CD14-positive monocyte (primary cell): ENCODE measurements around the gene EPHA1. TPM values are rescaled to one million over a fixed set of nuclear protein-coding genes. Genes with fewer than 3 reads are reported as not detected.

ENCODE experiments used
- DNase-seq, 3 donors: peaks; one replicate each; pipeline ENCODE4 v3.0.0-alpha.2; 2011 to 2022
- H2AFZ ChIP-seq: 2 replicates; pipeline ENCODE4 v1.6.0; 2012; ENCODE audit warnings: mild to moderate bottlenecking, low read depth, low read length, inconsistent platforms; ENCODE audit not compliant: insufficient read depth, poor library complexity, severe bottlenecking
- H3K27ac ChIP-seq, 2 donors: 1 replicate in 1 of 2; 2 replicates in 1 of 2; pipeline ENCODE4 v1.5.1; 2012 to 2013; ENCODE audit warnings: low read length in 2 of 2, control low read depth in 1 of 2, inconsistent platforms in 1 of 2, low read depth in 1 of 2, mild to moderate bottlenecking in 1 of 2
- H3K27me3 ChIP-seq, 2 donors: one replicate each; pipeline versions ENCODE4 v1.6.0 to v1.6.1; 2011 to 2013; ENCODE audit warnings: low read length in 2 of 2; ENCODE audit not compliant: control insufficient read depth in 2 of 2, insufficient read depth in 2 of 2
- H3K36me3 ChIP-seq, 2 donors: replicated peaks in 1 of 2; 1 replicate in 1 of 2; 2 replicates in 1 of 2; pipeline versions ENCODE4 v1.5.1 to v1.6.1; 2012 to 2013; ENCODE audit warnings: low read length in 2 of 2, control low read depth in 1 of 2, inconsistent platforms in 1 of 2, mild to moderate bottlenecking in 1 of 2; ENCODE audit not compliant: insufficient read depth in 2 of 2, control insufficient read depth in 1 of 2
- H3K4me1 ChIP-seq, 2 donors: 1 replicate in 1 of 2; 2 replicates in 1 of 2; pipeline versions ENCODE4 v1.5.1 to v1.6.1; 2012 to 2013; ENCODE audit warnings: low read length in 2 of 2, control low read depth in 1 of 2, inconsistent platforms in 1 of 2, mild to moderate bottlenecking in 1 of 2, moderate library complexity in 1 of 2; ENCODE audit not compliant: insufficient read depth in 2 of 2, control insufficient read depth in 1 of 2
- H3K4me2 ChIP-seq: replicated peaks from 2 replicates; pipeline ENCODE3; 2012; ENCODE audit warnings: low read length, moderate library complexity, mild to moderate bottlenecking; ENCODE audit not compliant: poor library complexity, severe bottlenecking; ENCODE audit errors: extremely low read depth
- H3K4me3 ChIP-seq, 3 experiments: fragments of 200-600 bp in 1 of 3; sonication (generic) in 1 of 3; replicated peaks in 1 of 3; 1 replicate in 2 of 3; 2 replicates in 1 of 3; pipeline ENCODE4 v1.5.1; 2011 to 2013; ENCODE audit warnings: low read length in 3 of 3, mild to moderate bottlenecking in 3 of 3, control low read depth in 2 of 3, low read depth in 2 of 3, inconsistent platforms in 1 of 3, moderate library complexity in 1 of 3
- H3K79me2 ChIP-seq: 2 replicates; pipeline ENCODE4 v1.6.0; 2012; ENCODE audit warnings: mild to moderate bottlenecking, control low read depth, inconsistent platforms, low read length, moderate library complexity; ENCODE audit not compliant: insufficient read depth
- H3K9ac ChIP-seq: 2 replicates; pipeline ENCODE4 v1.6.0; 2017; ENCODE audit warnings: low read length, mild to moderate bottlenecking; ENCODE audit not compliant: insufficient read depth, poor library complexity, severe bottlenecking
- H3K9me3 ChIP-seq, 2 donors: replicated peaks in 1 of 2; 1 replicate in 1 of 2; 2 replicates in 1 of 2; pipeline versions ENCODE4 v1.5.1 to v1.6.1; 2012 to 2013; ENCODE audit warnings: low read length in 2 of 2, control low read depth in 1 of 2; ENCODE audit not compliant: control insufficient read depth in 1 of 2, insufficient read depth in 1 of 2
- H4K20me1 ChIP-seq: 2 replicates; pipeline ENCODE4 v1.6.0; 2012; ENCODE audit warnings: mild to moderate bottlenecking, low read length, control low read depth, moderate library complexity; ENCODE audit not compliant: insufficient read depth
- H3K27ac Mint-ChIP-seq, 7 donors: one replicate each; pipeline ENCODE4 v1.8.0; 2020; ENCODE audit warnings: mild to moderate bottlenecking in 7 of 7, mixed read lengths in 7 of 7, moderate library complexity in 6 of 7, inconsistent platforms in 2 of 7
- H3K27me3 Mint-ChIP-seq, 3 donors: one replicate each; pipeline ENCODE4 v1.8.0; 2021 to 2022; ENCODE audit warnings: low read depth in 3 of 3, mild to moderate bottlenecking in 3 of 3, mixed read lengths in 3 of 3, moderate library complexity in 3 of 3, inconsistent platforms in 1 of 3
- H3K36me3 Mint-ChIP-seq, 2 donors: one replicate each; pipeline ENCODE4 v1.8.0; 2020; ENCODE audit warnings: mixed read lengths in 2 of 2, inconsistent platforms in 1 of 2, mild to moderate bottlenecking in 1 of 2
- H3K4me1 Mint-ChIP-seq: one replicate; pipeline ENCODE4 v1.8.0; 2020; ENCODE audit warnings: mild to moderate bottlenecking, mixed read lengths
- H3K4me3 Mint-ChIP-seq, 2 donors: one replicate each; pipeline ENCODE4 v1.8.0; 2020; ENCODE audit warnings: mild to moderate bottlenecking in 2 of 2, mixed read lengths in 2 of 2, moderate library complexity in 1 of 2
- H3K9me3 Mint-ChIP-seq, 7 donors: one replicate each; pipeline ENCODE4 v1.8.0; 2020 to 2022; ENCODE audit warnings: mixed read lengths in 7 of 7, mild to moderate bottlenecking in 6 of 7, moderate library complexity in 6 of 7, inconsistent platforms in 2 of 7
- WGBS: methylation state at CpG from one replicate; pipeline ENCODE4 v1.1.5; 2013; ENCODE audit warnings: missing lambda C conversion rate; ENCODE audit not compliant: insufficient coverage; 5-methylcytosine and 5-hydroxymethylcytosine counted together
- intact Hi-C, 2 donors: fragments of 100-400 bp; cut with micrococcal nuclease; formaldehyde crosslinking; loops; one replicate each; pipeline versions ENCODE4 v1.15.0 to v1.15.1; 2023
- polyA plus RNA-seq, 3 donors: library from polyadenylated mRNA; depleted of rRNA in 1 of 3; unstranded in 2 of 3; stranded (reverse) in 1 of 3; fragments of 300-500 nt in 2 of 3; fragments of >200 nt in 1 of 3; fragmentation: Illumina TruSeq in 2 of 3; gene quantifications; 1 replicate in 2 of 3; 2 replicates in 1 of 3; pipeline ENCODE4 v1.2.3, GENCODE V29; 2012 to 2021
- TF ChIP-seq, protein P1 (sequence below): fragments of 200-600 bp; IDR thresholded peaks from one replicate; pipeline ENCODE4 v1.8.0; 2022; ENCODE audit warnings: antibody characterized with exemption, mild to moderate bottlenecking

The EPHA1 gene
- polyA plus RNA-seq, 3 donors: 0.50 to 0.95 TPM; not detected in 1

DNA sequence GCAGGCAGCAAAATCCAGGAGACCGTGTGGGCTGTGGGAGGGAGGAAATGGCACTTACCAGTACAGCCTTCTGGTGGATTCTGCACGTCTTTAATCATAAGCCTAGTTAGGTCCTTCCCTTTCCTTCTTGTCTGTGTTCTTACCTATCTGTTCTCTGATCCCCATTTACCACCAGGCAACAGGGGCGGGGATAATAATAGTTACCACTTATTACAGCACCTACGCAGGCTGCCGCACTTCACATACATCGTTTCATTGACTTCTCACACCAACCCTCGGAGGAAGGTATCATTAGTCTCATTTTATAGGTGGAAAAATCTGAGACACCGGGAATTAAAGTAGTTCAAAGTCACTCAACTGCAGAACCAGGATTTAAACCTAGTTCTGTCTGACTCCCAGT is 4.5 kb upstream of the EPHA1 start:
- Histone ChIP-seq H3K27ac (peak overlapping the region in 1 of 2 donors; percentile 80), H3K9me3 (no peaks in the 10 kb centered on the region), H3K27me3 (no peaks in the 10 kb centered on the region), H3K4me3 (peak overlapping the region in 1 of 3 experiments; percentile 44), H3K4me2 (peak overlapping the region; percentile 57), H3K9ac (no peak overlapping the region), H3K36me3 (no peaks in the 10 kb centered on the region), H3K79me2 (peaks cover 70% of the 10 kb centered on the region), H4K20me1 (no peaks in the 10 kb centered on the region), H2AFZ (no peak overlapping the region), H3K4me1 (peaks cover 57 to 88% of the 10 kb centered on the region in 2 donors)
- Mint-ChIP-seq H3K27me3 (peaks cover 0 to 3% (median 0%) of the 10 kb centered on the region in 3 donors), H3K36me3 (peaks cover 3% of the 10 kb centered on the region in 2 donors), H3K9me3 (peaks cover 0 to 4% (median 0%) of the 10 kb centered on the region in 7 donors), H3K27ac (peak overlapping the region; percentile 49 to 90 (median 88)), H3K4me1 (peaks cover 79% of the 10 kb centered on the region), H3K4me3 (no peak overlapping the region)
- intact Hi-C loops: loop anchor here in 1 of 2 donors (10.0 kb wide), 3 partner anchors 48 to 168 kb away; partner anchors contain the start of gene FAM131B
- DNase-seq: no peak
- 100% methylated on average over 1 of the region's 8 CpGs for WGBS
- TF ChIP-seq, protein P1, sequence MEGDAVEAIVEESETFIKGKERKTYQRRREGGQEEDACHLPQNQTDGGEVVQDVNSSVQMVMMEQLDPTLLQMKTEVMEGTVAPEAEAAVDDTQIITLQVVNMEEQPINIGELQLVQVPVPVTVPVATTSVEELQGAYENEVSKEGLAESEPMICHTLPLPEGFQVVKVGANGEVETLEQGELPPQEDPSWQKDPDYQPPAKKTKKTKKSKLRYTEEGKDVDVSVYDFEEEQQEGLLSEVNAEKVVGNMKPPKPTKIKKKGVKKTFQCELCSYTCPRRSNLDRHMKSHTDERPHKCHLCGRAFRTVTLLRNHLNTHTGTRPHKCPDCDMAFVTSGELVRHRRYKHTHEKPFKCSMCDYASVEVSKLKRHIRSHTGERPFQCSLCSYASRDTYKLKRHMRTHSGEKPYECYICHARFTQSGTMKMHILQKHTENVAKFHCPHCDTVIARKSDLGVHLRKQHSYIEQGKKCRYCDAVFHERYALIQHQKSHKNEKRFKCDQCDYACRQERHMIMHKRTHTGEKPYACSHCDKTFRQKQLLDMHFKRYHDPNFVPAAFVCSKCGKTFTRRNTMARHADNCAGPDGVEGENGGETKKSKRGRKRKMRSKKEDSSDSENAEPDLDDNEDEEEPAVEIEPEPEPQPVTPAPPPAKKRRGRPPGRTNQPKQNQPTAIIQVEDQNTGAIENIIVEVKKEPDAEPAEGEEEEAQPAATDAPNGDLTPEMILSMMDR: no peak

DNA sequence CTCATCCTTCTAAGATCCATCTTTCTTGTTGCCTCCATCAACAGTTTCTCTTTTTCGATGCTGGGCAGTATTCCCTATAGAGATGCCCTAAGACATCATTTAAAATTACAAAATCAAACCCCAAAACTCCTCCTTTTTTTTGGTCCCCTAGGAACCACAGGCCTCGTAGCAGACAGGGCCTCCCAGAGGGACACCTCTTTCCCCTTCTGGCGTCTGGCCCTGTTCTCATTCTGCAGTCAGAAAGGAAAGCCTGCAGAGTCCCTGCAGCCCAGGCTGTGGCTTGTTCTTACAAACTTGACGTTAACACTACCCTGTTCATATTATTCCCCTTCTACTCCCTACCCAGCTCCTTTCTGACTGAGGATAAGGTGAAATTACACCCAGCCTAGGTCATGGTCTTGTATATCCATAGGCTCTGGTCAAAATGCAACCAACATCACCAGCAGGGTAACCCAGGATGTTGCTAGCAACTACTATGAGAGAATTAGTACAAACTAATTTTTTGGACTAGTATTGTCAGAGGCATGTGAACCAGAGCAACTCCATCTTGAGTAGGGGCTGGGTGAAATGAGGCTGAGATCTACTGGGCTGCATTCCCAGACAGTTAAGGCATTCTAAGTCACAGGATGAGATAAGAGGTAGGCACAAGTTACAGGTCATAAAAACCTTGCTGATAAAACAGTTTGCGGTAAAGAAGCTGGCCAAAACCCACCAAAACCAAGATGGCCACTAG is 3.5 kb upstream of the EPHA1 start:
- peaks cover 67 to 92% of the 10 kb centered on the region in 2 donors for H3K4me1 ChIP-seq
- peaks cover 62% of the 10 kb centered on the region for H3K79me2 ChIP-seq
- H3K27ac Mint-ChIP-seq: peak overlapping the region; percentile 87 to 96 (median 89)
- peaks cover 0 to 3% (median 0%) of the 10 kb centered on the region in 3 donors for H3K27me3 Mint-ChIP-seq
- no peak overlapping the region for H2AFZ ChIP-seq
- peaks cover 86% of the 10 kb centered on the region for H3K4me1 Mint-ChIP-seq
- no peaks in the 10 kb centered on the region for H3K27me3 ChIP-seq
- no peaks in the 10 kb centered on the region for H3K9me3 ChIP-seq
- no peak overlapping the region for H3K9ac ChIP-seq
- TF ChIP-seq, protein P1: no peak
- H3K9me3 Mint-ChIP-seq: peaks cover 0 to 4% (median 0%) of the 10 kb centered on the region in 7 donors
- peak overlapping the region in 1 of 2 donors; percentile 80 for H3K27ac ChIP-seq
- no peak for DNase-seq
- peak overlapping the region in 1 of 3 experiments; percentile 68 for H3K4me3 ChIP-seq
- no peaks in the 10 kb centered on the region for H3K36me3 ChIP-seq
- WGBS: 19% methylated on average over 3 of the region's 5 CpGs
- no peaks in the 10 kb centered on the region for H4K20me1 ChIP-seq
- no peaks in the 10 kb centered on the region for H3K36me3 Mint-ChIP-seq
- peak overlapping the region in 1 of 2 donors; percentile 57 for H3K4me3 Mint-ChIP-seq
- intact Hi-C loops: loop anchor here in 1 of 2 donors (10.0 kb wide), 3 partner anchors 47 to 167 kb away; partner anchors contain the start of gene FAM131B
- peak overlapping the region; percentile 12 for H3K4me2 ChIP-seq
